Caki2 (cell line): ENCODE results near the gene DNHD1. TPM values are rescaled to one million over a fixed set of nuclear protein-coding genes. Genes with fewer than 3 reads are reported as not detected.

ENCODE experiments used
- DNase-seq: peaks from one replicate; pipeline ENCODE4 v3.0.0-alpha.2; 2015; ENCODE audit warnings: low read depth
- in situ Hi-C: cut with HindIII; loops from 2 replicates; pipeline ENCODE4 v1.10.0; 2016; ENCODE audit warnings: low sequenced_read_pairs, low pct_unique_long_range_greater_than_20kb, mixed read lengths
- total RNA-seq: library from RNA; depleted of rRNA; stranded (reverse); fragments of >200 nt; shearing (Covaris generic); gene quantifications from 2 replicates; pipeline ENCODE4 v1.2.3, GENCODE V29; 2014; ENCODE audit warnings: low replicate concordance

The DNHD1 gene
- total RNA-seq, 1 experiment from 2014 or later = 3.1 TPM

- no peak for DNase-seq
- in situ Hi-C loops = no loop called here
Observed at GRCh38 chr11:6548121-6548520, 51.0 kb downstream of the DNHD1 start.

GRCh38 chr11:6548641-6549040, 51.6 kb downstream of the DNHD1 start:
- DNase-seq = no peak
- in situ Hi-C loops = no loop called here

GRCh38 chr11:6553634-6554033, 56.6 kb downstream of the DNHD1 start:
- DNase-seq = no peak
- in situ Hi-C loops = no loop called here

- DNase-seq = no peak
- in situ Hi-C loops = no loop called here
Observed at GRCh38 chr11:6554828-6555706, 58.0 kb downstream of the DNHD1 start.

GRCh38 chr11:6556139-6556949, 59.3 kb downstream of the DNHD1 start:
- DNase-seq = no peak
- in situ Hi-C loops = no loop called here

GRCh38 chr11:6557063-6557462, 60.0 kb downstream of the DNHD1 start:
- no peak for DNase-seq
- in situ Hi-C loops = no loop called here

GRCh38 chr11:6557761-6558674, 60.9 kb downstream of the DNHD1 start:
- DNase-seq = no peak
- in situ Hi-C loops = no loop called here

- no peak for DNase-seq
- in situ Hi-C loops = no loop called here
Observed at GRCh38 chr11:6559369-6559768, 62.3 kb downstream of the DNHD1 start.

GRCh38 chr11:6561288-6561687, 64.2 kb downstream of the DNHD1 start:
- in situ Hi-C loops = no loop called here
- no peak for DNase-seq

GRCh38 chr11:6563121-6563619, 66.1 kb downstream of the DNHD1 start:
- DNase-seq = no peak
- in situ Hi-C loops = no loop called here

- no peak for DNase-seq
- in situ Hi-C loops = no loop called here
Observed at GRCh38 chr11:6563667-6564066, 66.6 kb downstream of the DNHD1 start.

- DNase-seq = no peak
- in situ Hi-C loops = no loop called here
Observed at GRCh38 chr11:6565325-6565724, 68.2 kb downstream of the DNHD1 start.

- in situ Hi-C loops = no loop called here
Observed at GRCh38 chr11:6565988-6566703, 69.1 kb downstream of the DNHD1 start.

GRCh38 chr11:6566704-6567370, 69.8 kb downstream of the DNHD1 start:
- DNase-seq = no peak
- in situ Hi-C loops = no loop called here

More at GRCh38 chr11:6565988-6566703, 69.1 kb downstream of the DNHD1 start:
- no peak for DNase-seq

GRCh38 chr11:6567371-6567745, 70.3 kb downstream of the DNHD1 start:
- in situ Hi-C loops = no loop called here
- DNase-seq = no peak

GRCh38 chr11:6568191-6568918, 71.3 kb downstream of the DNHD1 start:
- peak; percentile 31 for DNase-seq
- in situ Hi-C loops = no loop called here

- in situ Hi-C loops = no loop called here
- no peak for DNase-seq
Observed at GRCh38 chr11:6569706-6570105, 72.6 kb downstream of the DNHD1 start.
